Spinal cord (tissue), 10 donors: Measurements from ENCODE around the gene POU6F1. TPM values are rescaled to one million over a fixed set of nuclear protein-coding genes. Genes with fewer than 3 reads are reported as not detected.

ENCODE experiments used
- DNase-seq, 6 donors: peaks; one replicate each; pipeline versions ENCODE4 v3.0.0 to v3.0.0-alpha.2; 2013 to 2015; ENCODE audit warnings: low spot score in 6 of 6, low read depth in 4 of 6
- H3K27ac ChIP-seq: one replicate; pipeline ENCODE4 v1.5.1; 2013; ENCODE audit warnings: low read depth, low read length, control low read depth
- H3K27me3 ChIP-seq: one replicate; pipeline ENCODE4 v1.6.1; 2013; ENCODE audit warnings: low read length; ENCODE audit not compliant: control insufficient read depth, insufficient read depth
- H3K36me3 ChIP-seq: one replicate; pipeline ENCODE4 v1.6.1; 2013; ENCODE audit warnings: low read length; ENCODE audit not compliant: control insufficient read depth, insufficient read depth
- H3K4me1 ChIP-seq: one replicate; pipeline ENCODE4 v1.6.1; 2013; ENCODE audit warnings: low read length; ENCODE audit not compliant: control insufficient read depth, insufficient read depth
- H3K4me3 ChIP-seq: one replicate; pipeline ENCODE4 v1.5.1; 2013; ENCODE audit warnings: low read depth, low read length, control low read depth
- H3K9me3 ChIP-seq: one replicate; pipeline ENCODE4 v1.6.1; 2013; ENCODE audit warnings: low read length; ENCODE audit not compliant: control insufficient read depth, insufficient read depth
- WGBS: methylation state at CpG from one replicate; pipeline ENCODE4 v1.1.5; 2013; ENCODE audit warnings: missing lambda C conversion rate; ENCODE audit not compliant: insufficient coverage; 5-methylcytosine and 5-hydroxymethylcytosine counted together
- polyA plus RNA-seq, 2 donors: library from polyadenylated mRNA; unstranded; fragments of 120-200 nt; gene quantifications; one replicate each; pipeline ENCODE4 v1.2.1, GENCODE V29; 2013; ENCODE audit not compliant: insufficient read length in 2 of 2
- small RNA-seq: library from RNA; depleted of rRNA; stranded (forward); fragments of <200 nt; gene quantifications from one replicate; pipeline ENCODE3, GENCODE V24; 2014; ENCODE audit warnings: low replicate concordance
- total RNA-seq, 2 donors: library from RNA; depleted of rRNA in 1 of 2; stranded (reverse); fragments of 120-200 nt in 1 of 2; fragments of >200 nt in 1 of 2; gene quantifications; one replicate each; pipeline versions ENCODE4 v1.2.3 to v1.2.4, GENCODE V29; 2013 to 2014
- donor health status: healthy.

The POU6F1 gene
- total and polyA plus RNA-seq, 4 donors: 8.8 to 44.2 (median 21.3) TPM

DNA sequence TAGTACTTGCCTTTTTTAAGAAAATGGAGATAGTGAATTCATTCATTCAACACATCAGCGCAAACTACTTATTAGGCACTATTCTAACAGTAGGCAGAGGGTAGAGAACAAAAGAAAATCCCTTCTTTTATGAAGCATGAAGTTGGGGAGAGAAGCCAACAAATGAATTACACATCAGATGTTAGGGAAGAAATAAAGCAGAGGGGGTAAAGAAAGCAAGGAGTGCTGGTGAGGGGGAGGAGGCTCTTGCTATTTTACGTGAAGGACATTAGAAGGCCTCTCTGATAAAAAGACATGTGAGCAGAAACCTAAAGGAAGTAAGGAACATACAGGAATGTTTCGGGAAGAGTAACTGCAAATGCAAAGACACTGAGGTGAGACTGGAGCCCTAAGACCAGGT is 67.1 kb downstream of the POU6F1 start:
- Histone ChIP-seq H3K9me3 (no peaks in the 10 kb centered on the region), H3K27ac (no peak overlapping the region), H3K36me3 (no peaks in the 10 kb centered on the region), H3K27me3 (no peaks in the 10 kb centered on the region), H3K4me3 (no peak overlapping the region), H3K4me1 (no peaks in the 10 kb centered on the region)
- WGBS: 44% methylated on average over 2 of the region's 3 CpGs
- no peak for DNase-seq

DNA sequence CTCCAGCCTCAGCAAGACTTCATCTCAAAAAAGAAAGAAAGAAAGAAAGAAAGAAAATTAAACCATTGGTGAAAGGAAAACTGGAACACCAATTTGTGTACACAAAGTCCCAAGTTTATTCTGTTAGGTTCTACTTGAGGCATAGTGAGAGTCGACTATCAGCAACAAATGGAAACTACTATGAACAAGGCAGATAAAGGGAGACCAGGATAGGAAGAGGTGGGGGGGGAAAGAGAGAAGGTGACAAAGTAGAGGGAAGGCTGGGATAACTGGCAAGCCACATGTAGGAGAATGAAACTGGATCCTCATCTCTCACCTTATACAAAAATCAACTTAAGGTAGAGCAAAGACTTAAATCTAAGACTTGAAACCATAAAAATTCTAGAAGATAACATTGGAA is 70.6 kb downstream of the POU6F1 start:
- H3K27ac ChIP-seq: no peak overlapping the region
- no peaks in the 10 kb centered on the region for H3K36me3 ChIP-seq
- no peaks in the 10 kb centered on the region for H3K4me1 ChIP-seq
- H3K27me3 ChIP-seq: no peaks in the 10 kb centered on the region
- no peak for DNase-seq
- no peaks in the 10 kb centered on the region for H3K9me3 ChIP-seq
- WGBS: no CpG with 5 or more reads among the region's 1 CpG
- no peak overlapping the region for H3K4me3 ChIP-seq

DNA sequence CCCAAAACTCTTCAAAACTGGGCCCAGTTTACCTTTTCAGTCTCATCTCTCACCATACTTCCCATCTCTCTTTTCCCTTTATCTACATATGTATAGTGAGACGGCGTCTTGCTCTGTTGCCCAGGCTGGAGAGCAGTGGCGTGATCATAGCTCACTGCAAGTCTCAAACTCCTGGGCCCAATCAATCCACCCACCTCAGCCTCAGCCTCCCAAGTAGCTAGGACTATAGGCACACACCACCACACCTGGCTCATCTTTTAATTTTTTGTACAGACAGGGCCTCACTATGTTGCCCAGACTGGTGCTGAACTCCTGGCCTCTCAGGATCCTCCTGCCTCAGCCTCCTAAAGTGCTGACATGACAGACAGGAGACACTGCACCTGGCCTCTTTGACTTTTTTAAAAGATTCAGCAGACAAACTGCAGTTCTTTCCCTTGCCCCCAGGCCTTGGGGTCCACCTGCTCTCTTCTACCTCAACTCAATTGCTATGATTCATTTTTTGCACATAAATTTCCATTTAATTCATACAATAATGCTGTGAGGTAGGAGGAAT is 78.5 kb downstream of the POU6F1 start:
- Histone ChIP-seq H3K9me3 (no peaks in the 10 kb centered on the region), H3K27me3 (no peaks in the 10 kb centered on the region), H3K4me3 (no peak overlapping the region), H3K36me3 (peaks cover 6% of the 10 kb centered on the region), H3K4me1 (no peaks in the 10 kb centered on the region), H3K27ac (no peak overlapping the region)
- 96% methylated on average over 3 of the region's 3 CpGs for WGBS
- DNase-seq: no peak

Small RNA genes within 50 kb of the gene (small RNA-seq; reads per million reads assigned to genes)
- not detected for gene RF00019
- gene RNU6-199P: not detected

Other genes with a start within 250 kb of the POU6F1 start
- 100 to 1,000 TPM in 1 of 2 donors, 10 to 100 TPM in 1; 52.0 to 102 TPM for gene SLC11A2, start 191.7 kb downstream of the POU6F1 start, total RNA-seq
- 10 to 100 TPM; 56.0 to 65.1 TPM for gene SLC11A2, start 191.7 kb downstream of the POU6F1 start, polyA plus RNA-seq
- 10 to 100 TPM; 66.5 to 67.5 TPM for gene LETMD1, start 169.7 kb downstream of the POU6F1 start, total RNA-seq
- gene LETMD1, start 169.7 kb downstream of the POU6F1 start, polyA plus RNA-seq: 100 to 1,000 TPM in 1 of 2 donors, 10 to 100 TPM in 1; 80.4 to 105 TPM
- gene CSRNP2, start 134.5 kb downstream of the POU6F1 start, total RNA-seq: 10 to 100 TPM; 30.9 to 41.6 TPM
- gene CSRNP2, start 134.5 kb downstream of the POU6F1 start, polyA plus RNA-seq: 10 to 100 TPM; 53.4 to 61.1 TPM
- 10 to 100 TPM; 23.2 to 23.7 TPM for gene TFCP2, start 44.9 kb downstream of the POU6F1 start, total RNA-seq
- gene TFCP2, start 44.9 kb downstream of the POU6F1 start, polyA plus RNA-seq: 10 to 100 TPM; 49.1 to 50.6 TPM
- 100 to 1,000 TPM in 1 of 2 donors, 10 to 100 TPM in 1; 69.4 to 124 TPM for gene DAZAP2, start 20.8 kb upstream of the POU6F1 start, total RNA-seq
- 100 to 1,000 TPM; 169 to 199 TPM for gene DAZAP2, start 20.8 kb upstream of the POU6F1 start, polyA plus RNA-seq
- gene SMAGP, start 52.4 kb upstream of the POU6F1 start, total RNA-seq: 10 to 100 TPM in 1 of 2 donors, 1 to 10 TPM in 1; 5.1 to 17.6 TPM
- gene SMAGP, start 52.4 kb upstream of the POU6F1 start, polyA plus RNA-seq: 1 to 10 TPM; 6.0 to 8.3 TPM
- gene BIN2, start 106.1 kb upstream of the POU6F1 start, total RNA-seq: 1 to 10 TPM; 5.6 to 7.2 TPM
- 1 to 10 TPM; 6.0 to 8.4 TPM for gene BIN2, start 106.1 kb upstream of the POU6F1 start, polyA plus RNA-seq
- not detected for gene CELA1, start 128.6 kb upstream of the POU6F1 start, total RNA-seq
- gene CELA1, start 128.6 kb upstream of the POU6F1 start, polyA plus RNA-seq: not detected
- 1 to 10 TPM; 1.2 to 5.0 TPM for gene GALNT6, start 173.3 kb upstream of the POU6F1 start, total RNA-seq
- under 1 TPM; 0.80 to 0.82 TPM for gene GALNT6, start 173.3 kb upstream of the POU6F1 start, polyA plus RNA-seq
- 10 to 100 TPM; 10.9 to 30.0 TPM for gene SLC4A8, start 206.8 kb upstream of the POU6F1 start, total RNA-seq
- 10 to 100 TPM; 18.0 to 23.8 TPM for gene SLC4A8, start 206.8 kb upstream of the POU6F1 start, polyA plus RNA-seq